ENCODE results near the gene RHOT2.

Gene RHOT2

DNA sequence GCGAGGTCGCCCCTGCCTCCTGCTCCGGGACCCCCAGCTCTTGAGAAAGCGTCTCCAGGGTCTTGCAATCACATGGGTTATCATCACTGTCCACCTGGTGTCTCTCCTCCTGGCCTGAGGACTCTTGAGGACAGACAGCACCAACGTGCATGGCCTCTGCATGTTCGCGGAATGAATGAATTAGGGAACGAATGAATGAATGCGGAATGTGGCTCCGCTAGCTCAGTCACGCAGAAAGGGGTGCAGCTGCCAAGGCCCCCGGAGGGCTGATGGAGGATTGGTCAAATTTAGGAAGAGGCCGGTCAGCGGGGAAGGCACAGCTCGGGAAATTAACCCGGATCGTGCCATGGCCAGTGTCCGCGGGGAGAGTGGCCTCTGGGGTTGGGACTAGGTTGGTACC lies 34.4 kb downstream of the RHOT2 start:
- no peak for DNase-seq

DNA sequence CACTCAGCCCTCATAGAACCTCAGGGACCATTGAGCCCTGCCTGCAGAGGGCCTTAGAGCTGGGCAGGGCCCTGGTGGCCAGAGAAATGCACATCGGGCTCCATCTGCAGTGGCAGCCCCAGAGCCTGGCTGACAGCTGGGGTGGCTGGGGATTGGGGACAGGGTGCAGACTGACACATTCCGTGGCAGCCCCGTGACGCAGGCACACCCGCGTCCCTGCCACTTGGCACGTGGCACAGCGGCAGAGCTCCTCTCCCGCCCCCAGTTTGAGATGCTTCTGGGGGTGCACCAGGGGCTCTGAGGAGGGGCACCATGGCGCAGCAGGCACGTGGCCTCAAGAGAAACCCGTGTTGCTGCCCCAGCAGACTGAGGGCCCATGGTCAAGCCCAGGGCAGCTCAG lies 35.5 kb downstream of the RHOT2 start:
- DNase-seq = no peak

DNA sequence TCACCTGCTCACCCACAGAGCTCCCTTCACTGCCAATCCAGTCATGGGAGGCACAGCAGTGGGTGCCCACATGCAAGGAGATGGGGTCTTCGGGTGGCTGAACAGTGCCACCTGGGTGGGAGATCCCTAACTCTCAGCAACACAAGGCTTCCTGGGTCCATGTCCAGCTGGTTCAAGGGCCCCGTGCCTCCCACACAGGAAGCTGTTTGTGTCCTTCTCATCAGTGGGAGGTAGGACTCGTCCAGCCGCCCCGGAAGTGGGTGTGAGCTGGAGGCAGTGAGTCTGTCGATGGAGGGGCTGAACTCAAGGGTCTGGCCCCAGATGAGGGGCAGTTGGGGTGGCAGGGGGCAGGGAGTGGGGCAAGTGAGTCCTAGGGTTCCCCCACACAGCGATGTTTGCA lies 36.1 kb downstream of the RHOT2 start:
- DNase-seq = no peak

DNA sequence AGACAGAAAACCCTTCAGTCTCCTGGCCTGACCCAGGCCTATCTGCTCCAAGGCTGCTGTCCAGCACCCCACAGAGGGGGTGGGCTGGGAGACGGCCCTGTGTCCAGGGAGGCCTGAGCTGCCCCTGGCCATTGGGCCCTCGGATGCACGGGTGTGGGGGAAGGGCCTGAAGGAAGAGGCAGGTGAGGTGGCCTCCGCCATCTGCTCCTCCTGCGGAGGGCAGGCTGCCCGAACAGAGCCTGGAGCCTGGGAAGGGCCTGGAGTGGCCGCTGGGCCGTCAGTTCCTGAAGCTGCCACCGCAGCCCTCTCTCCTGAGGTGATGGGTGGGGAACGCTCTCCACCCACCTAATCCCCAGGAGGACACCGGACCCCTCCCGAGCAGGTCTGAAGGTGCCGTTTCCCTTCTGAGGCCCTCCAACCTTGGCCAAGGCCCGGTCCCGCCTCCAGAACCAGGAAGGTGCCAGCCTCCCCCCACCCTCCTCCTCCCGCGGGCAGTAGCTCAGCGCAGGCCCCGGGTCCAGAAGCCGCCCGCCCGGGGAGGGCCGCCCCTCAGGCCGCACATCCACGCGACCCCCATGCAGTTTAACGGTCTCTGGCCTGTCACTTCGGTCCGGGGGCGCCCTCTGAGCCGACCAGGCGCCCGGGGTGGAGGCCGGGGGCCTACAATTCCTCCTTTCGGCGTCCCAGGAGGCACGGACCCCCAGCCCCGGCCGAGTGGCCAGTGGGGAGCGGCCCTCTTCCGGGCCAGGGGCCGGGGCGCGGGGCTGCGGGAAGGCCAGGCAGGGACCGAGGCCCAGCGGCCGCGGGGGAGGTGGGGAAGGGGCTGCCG lies 36.8 kb downstream of the RHOT2 start:
- DNase-seq = no peak

DNA sequence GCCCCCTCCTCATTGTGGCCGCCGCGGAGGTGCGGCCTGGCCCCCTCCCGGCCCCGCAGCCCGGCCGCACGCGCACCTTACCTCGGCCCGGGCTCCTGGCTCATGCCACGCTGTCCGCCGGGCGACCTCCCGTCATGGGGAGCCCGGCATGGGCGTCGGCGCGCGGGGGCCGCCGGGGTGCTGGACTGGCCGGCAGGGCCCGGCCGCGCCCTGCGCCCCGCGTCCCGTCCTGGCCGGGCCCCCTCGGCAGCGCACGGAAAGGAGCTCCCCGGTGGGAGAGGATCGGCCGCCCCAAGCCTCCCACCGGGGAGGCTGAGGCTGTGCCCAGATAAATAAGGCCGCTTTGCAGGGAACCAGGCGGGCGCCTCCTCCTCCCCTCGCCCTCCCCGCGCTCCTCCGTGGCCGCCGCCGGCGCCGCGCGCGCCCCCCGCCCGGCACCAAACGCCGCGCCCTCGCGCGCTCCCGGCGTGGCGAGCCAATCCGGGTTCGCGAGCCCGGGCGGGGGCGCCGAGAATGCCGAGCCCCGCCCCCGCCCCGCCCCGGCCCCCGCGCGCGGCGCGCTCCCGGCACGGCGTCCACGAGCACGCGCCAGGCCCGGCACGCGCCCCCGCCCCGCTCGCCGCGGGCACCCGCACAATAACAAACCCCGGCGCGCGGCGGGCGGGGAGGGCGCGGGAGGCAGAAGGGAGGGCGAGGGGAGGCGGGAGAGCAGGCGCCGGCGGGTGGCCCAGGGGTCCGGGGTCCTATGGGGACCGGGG lies 37.7 kb downstream of the RHOT2 start, which contains the start of gene FBXL16:
TSS of gene FBXL16 (minus strand) at position 371 of the 758 bp plus-strand sequence. CDS start 8,396 bp downstream, outside the sequence.
- no peak for DNase-seq

DNA sequence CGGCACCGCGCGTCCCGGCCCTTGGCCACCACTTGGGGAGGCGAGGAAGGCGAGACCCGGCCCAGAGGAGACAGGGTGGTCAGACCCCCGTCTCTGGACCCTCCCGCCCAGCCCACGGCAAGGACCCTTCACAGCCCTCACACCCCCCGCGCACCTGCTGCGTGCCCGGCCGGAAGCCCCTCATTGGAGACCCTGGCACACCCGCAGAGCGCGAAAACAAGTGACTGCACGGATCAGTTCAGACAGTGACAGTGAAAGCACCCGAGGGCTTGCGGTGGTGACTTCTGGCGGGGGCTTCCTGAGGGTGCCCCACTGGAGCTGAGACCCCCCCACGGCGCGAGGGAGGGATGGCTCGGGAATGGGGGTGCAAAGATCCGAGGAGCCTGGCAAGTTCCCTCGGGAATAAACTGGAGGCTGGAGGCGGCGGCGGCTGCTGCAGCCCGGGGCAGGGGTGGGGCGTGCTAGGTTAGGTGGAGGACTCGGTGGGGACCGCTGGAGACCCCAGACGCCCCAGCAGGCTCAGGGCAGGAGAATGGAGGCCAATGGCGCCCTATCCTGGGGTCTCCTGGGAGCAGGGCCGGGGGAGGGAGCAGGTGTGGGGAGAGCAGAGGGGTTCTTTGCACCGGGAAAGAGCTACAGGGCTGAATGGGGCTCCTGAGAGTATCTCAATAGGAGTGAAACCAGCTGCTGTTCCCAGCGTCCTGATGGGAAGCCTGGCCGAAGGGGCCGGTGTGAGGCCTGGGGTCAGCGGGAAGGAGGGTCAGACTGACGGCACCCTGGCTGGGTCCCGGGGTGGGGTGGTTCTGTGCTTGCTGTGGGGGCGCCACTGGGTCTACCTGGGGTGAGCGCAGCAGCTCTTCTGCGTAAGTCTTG lies 38.5 kb downstream of the RHOT2 start:
- DNase-seq = no peak

DNA sequence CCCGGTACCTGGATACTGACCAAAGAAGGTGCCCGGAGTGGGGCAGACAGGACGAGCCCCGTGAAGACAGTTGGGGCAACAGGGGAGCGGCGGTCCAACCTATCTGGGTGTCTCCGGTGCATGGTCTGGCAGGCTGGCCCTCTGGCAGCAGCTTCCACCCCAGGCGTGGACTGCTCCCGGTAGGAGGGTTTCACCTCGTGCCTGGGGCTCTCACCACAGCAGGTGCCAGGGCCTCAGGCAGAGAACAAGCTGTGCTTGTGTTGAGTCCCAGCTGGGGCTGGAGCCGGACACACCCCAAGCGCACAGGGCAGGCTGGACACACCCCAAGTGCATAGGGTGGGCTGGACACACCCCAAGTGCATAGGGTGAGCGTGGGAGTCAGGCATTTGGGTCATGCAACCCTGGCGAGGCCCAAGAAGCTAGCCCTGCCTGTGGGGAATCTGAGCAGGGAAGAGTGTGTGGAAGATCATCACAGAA lies 39.2 kb downstream of the RHOT2 start:
- no peak for DNase-seq

DNA sequence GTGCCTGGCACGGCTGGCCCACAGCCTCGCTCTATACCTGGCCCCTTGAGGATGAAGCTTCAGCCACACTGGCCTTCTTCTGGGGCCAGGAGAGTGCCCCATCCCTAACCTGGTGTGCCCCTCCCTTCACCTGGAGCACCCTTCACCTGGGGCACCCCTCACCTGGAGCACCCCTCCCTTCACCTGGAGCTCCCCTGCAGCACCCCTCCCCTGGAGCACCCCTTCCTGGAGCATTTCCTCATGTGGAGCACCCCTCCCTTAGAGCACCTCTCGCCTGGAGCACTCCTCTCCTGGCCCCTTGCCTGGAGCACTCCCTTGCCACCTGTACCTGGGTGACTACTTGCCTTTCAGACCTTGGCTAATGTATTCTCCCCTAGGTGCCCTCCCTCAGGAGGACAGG lies 40.1 kb downstream of the RHOT2 start:
- DNase-seq = no peak

DNA sequence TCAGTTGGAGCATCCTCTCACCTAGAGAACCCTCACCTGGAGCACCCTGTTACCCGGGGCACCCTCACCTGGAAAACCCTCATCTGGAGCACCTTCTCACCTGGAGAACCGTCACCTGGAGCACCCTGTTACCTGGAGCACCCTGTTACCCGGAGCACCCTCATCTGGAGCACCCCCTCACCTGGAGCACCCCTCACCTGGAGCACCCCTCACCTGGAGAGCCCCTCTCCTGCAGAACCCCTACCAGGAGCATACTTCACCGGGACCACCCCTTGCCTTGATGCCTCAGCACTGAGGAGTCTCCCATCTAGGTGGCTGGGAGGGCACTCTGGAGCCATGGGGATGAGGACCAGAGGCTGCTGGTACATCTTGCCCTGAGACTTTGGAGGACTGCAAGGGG lies 41.0 kb downstream of the RHOT2 start:
- no peak for DNase-seq

DNA sequence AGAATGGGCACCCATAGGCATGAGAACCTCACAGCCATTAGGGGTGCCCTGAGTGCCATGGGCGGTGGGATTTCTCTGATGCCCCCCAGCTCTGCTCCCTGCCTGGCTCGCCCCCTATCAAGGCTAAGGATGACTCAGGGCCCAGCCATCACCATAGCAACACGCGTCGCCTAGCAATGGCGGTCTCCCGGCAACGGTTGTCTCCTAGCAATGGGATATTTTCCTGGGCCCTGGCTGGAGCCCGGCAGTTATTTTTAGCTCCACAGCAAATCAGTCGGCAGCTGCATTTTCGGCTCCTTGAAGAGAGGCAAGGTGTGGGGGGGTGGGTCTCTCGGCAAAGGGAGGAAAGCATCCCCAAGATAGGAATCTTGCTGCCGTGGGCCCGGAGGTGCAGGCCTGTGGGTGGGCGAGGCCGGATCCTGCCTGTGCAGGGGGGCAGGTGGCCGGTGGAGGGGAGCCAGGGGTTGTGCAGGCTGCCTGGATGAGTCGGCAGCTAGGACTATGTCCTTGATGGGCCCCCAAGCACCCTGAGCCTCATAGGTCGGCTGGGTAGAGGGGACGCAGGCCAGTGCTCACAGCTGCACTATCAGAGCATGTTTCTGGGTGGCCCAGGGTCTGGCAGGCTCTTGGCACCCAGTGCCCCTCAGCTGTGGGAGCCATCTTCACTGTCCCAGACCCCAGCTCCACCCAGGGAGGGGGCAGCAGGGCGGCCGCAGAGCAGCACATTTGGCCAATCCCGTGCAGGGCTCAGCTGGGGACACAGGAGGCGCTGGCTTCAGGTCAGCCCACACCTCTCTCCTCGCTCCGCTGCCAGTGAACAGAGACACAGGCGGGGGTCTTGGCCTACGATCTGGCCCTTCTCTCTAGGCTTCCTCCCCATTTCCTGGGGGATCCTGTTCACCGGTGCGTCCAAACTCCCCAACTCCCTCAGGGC lies 41.9 kb downstream of the RHOT2 start:
- DNase-seq = no peak

DNA sequence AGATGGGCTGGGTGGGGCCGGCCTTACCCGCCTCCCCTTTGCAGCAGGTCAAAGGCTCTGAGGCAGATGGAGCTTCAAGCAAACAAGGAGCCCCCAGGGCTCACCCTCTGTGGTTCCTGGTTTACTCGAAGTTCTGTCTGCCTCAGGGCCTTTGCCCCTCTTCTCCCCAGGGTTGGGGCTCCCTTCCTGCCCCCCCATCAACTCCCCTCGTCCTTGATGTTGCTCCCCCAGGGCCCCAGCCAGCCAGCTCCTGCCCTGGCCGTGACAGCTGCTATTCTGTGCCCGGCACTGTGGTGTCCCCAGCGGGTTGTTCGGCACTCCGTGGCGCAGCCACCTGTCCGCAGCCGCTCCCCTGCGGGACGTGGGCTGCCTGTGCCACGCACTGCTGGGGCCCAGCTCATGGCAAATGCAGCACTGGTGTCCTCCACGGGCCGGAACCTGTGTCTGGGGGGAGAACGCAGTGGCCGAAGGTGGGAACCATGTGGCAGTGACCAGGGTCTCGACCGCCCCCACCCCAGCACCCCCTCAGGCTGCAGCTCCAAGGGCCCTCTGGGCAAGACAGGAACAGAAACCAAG lies 42.7 kb downstream of the RHOT2 start:
- DNase-seq = no peak

DNA sequence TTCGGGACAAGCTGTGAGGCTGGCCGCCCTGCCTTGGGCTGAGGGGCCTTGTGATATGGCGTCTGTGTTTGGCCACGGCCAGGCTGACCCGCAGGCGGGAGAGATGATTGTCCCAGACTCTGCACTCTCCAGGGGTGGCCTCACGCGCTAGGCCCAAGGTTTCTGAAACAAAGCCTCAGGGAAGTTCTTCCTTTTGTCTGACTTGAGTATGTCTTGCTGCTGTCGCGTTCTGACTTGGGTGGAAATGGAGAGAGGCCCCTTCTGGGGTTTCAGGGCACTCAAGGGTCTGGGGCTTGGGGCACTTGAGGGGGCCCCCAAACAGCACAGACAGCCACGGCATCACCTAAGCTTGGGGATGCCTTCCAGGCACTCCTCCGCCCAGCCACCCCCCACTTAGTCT lies 43.2 kb downstream of the RHOT2 start:
- DNase-seq = no peak

DNA sequence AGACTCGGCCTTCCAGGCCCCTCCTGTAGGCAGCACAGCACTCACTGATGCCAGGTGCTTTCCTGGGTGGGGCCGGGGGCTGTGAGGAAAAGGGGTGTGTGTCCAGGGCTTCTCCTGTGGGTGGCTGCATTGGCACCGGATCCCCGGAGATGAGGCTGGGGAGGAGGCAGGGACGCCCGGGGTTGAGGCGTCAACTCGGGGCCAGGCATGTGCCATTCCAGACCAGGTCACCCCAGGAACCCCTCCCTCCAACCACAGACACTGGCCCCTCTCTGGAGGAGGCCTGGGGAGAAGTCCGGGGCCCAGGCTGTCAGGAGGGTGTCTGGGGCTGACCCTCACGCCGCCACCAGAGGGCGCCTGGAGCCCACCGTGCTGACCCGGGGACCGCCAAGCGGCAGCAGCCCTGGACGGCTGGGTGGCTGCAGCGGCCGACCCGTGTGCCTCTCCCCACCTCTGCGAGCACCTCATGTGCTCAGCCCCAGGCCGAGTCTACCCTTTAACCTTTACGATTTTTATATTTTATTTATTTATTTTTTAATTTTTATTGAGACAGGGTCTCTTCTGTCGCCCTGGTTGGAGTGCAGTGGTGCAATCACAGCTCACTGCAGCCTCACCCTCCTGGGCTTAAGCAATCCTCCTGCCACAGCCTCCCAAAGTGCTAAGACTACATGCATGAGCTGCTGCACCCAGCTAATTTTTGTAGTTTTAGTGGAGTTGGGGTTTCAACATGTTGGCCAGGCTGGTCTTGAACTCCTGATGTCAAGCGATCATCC lies 43.8 kb downstream of the RHOT2 start:
- peak; percentile 79 for DNase-seq

DNA sequence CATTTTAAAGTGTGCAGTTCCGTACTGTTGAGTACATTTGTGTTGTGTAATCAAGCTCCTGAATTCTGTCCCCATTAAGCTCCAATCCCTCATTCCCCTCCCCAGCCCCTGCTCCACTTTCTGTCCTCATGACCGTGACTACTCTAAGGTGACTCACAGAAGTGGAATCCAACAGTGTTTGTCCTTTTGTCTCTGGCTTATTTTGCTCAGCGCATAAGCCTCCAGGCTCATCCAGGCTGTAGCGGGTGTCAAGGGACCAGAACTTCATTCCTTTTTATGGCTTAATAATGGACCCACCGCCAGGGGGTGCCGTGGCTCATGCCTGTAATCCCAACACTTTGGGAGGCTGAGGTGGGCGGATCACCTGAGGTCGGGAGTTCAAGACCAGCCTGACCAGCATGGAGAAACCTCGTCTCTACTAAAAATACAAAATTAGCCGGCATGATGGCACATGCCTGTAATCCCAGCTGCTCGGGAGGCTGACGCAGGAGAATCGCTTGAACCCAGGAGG lies 44.9 kb downstream of the RHOT2 start:
- DNase-seq = peak; percentile 58

DNA sequence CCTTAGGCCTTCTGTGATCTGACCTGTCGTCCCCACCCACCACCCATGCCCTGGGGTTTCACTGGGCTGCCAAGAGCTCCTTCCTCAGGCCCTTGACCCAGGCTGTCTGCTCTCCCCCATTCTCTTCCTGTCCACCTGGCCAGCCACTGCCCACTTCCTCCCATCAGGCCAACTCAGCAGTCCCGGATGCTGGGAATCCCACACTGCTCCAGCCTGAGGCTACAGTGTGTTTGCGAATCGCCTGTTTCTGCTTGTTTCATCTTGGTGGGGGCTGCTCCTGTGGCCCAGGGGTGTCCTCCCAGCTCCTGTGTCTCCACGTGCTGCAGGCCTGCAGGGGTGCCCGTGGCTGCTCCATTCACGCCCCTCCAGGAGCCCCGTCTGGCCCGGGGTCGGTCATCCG lies 46.1 kb downstream of the RHOT2 start:
- no peak for DNase-seq

DNA sequence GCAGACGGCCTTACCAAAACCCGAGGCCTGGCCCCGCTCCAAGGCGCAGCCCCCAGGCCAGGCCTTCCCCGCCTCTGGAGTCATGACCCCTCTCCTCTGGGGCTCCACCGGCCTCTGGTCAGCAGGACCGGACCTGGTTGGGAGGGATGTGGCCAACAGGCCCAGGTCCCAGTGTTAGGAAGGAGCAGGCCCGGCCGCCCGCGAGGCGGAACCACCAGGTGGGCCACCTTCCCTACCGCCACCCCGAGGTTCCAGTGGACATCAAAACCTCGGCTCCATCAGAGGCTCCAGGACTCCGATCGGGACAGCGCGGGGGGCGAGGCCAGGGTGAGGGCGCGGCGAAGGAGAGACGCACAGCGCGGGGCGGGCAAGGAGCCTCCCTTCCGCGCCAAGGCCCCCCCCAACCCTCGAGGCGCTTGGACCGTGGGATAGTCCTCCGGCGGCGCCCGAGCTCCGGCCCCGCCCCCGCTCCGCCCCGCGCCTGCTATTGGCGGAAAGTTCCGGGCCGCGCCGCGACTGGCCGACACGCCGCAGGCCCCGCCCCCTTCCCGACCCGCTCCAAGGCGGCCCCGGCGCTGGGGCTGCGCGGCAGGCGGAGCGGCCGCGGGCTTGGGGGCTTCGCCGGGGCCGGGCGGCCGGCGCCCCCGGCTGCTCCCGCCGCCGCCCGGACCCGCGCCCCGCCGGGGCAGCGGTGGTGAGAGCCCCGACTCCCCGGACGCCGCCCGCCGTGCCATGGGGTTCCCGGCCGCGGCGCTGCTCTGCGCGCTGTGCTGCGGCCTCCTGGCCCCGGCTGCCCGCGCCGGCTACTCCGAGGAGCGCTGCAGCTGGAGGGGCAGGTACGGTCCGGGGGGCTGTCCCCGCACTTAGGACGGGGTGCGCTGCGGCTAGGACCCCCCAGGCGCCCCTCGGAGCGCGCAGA lies 46.9 kb downstream of the RHOT2 start, which contains the start of gene METRN:
TSS of gene METRN (plus strand) at position 561 of the 919 bp plus-strand sequence. CDS start at position 733, 172 bp downstream.
- peak; percentile 90 for DNase-seq

DNA sequence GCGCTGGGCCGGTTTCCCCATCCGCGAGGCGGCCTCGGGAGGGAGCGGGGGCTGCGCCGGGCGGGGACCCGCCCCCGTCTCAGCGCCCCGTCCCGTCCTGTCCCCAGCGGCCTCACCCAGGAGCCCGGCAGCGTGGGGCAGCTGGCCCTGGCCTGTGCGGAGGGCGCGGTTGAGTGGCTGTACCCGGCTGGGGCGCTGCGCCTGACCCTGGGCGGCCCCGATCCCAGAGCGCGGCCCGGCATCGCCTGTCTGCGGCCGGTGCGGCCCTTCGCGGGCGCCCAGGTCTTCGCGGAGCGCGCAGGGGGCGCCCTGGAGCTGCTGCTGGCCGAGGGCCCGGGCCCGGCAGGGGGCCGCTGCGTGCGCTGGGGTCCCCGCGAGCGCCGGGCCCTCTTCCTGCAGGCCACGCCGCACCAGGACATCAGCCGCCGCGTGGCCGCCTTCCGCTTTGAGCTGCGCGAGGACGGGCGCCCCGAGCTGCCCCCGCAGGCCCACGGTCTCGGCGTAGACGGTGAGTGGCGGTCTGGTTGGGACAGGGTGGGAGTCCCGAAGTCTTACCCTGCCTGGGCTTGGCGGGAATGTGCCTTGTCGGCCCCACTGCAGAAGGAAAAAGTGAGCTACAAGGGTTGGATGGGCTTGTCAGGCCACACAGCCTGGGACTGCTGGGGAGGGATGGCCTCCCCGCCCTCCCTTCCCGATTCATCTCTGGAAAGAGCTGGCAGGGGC lies 47.7 kb downstream of the RHOT2 start:
- DNase-seq = no peak

DNA sequence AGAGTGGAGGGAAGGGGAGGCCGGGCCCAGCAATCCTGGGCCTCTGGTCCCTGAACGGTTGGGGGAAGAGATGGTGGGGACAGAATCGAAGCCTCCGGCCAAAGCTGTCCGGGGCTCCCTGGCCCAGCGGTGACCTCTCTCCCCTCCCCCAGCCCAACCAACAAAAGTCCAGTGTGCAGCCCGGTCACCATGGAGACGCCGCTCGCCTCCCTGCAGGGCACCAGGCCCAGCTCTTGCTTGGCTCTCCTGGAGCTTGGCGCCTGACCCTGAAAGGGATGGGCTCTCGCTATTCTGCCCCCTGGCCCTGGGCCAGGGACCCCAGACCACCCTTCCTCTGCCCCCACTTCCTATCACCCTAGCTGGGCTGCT lies 48.3 kb downstream of the RHOT2 start:
- DNase-seq = no peak

All from CD4-positive, alpha-beta T cell treated with Interleukin-21 for 1 hour (primary cell).